ENCODE data around the gene CCDC149. TPM values are rescaled to one million over a fixed set of nuclear protein-coding genes. Genes with fewer than 3 reads are reported as not detected.

Gene CCDC149
- total RNA-seq, 2 donors from 2014 or later: 0.16 to 0.75 TPM

DNA sequence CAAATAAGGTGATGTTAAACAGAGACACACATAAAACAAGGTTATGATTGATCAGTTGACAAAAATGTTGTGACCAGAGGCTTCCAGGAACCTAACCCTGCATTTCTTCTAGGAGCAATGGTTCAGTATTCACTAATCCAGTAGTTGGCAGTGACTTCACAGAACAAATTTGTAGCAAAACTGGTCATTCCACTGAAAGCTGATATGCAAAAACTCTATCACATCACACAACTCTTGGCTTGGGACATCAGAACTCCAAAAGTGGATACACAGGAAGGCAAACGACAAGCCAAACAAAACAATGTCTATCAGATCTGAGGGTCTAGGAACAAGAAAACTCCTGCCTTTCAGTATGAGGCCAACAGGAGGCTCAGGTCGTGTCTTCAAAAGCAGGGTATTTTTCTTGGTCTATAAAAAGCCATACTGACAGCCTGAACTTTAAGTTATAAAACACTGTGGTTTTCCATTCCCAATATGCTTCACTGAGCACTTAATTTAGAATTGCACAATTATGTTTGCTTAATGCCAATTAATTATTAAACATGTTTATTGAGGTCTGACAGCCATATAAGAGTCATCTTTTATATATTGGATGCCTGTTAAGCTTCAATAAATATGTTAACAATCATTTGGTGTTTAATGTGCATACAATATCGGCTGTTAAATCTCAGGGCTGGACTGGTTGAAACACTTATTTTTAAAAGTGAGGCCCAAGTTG lies 71.9 kb downstream of the CCDC149 start:
- Mint-ChIP-seq H3K27ac (no peak overlapping the region), H3K36me3 (ENCODE audit: low read depth) (no peaks in the 10 kb centered on the region), H3K4me1 (no peaks in the 10 kb centered on the region), H3K4me3 (no peak overlapping the region), H3K27me3 (peaks cover 9% of the 10 kb centered on the region)
- ATAC-seq: no peak
- H3K9me3 ChIP-seq (ENCODE audit: control insufficient read depth, low read length, poor library complexity, severe bottlenecking): no peaks in the 10 kb centered on the region
- DNase-seq: no peak

DNA sequence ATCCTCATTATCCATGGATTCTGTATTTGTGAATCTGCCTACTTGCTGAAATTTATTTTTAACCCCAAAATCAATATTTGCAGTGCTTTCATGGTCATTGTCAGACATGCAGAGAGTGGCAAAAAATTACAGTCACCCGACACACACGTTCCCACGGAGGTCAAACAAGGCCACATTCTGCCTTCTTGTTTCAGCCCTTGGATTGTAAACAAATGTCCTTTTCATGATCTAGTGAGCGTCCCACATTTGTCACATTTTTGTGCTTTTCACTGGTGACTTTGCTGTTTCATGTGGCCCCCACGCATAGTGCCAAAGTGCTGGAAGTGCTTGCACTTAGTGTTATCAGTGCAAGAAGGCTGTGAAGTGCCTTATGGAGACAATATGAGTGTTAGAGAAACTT lies 72.5 kb downstream of the CCDC149 start:
- Mint-ChIP-seq H3K27me3 (peaks cover 9% of the 10 kb centered on the region), H3K4me1 (no peaks in the 10 kb centered on the region), H3K4me3 (no peak overlapping the region), H3K27ac (no peak overlapping the region), H3K36me3 (ENCODE audit: low read depth) (no peaks in the 10 kb centered on the region)
- no peak for ATAC-seq
- DNase-seq: no peak
- H3K9me3 ChIP-seq (ENCODE audit: control insufficient read depth, low read length, poor library complexity, severe bottlenecking): no peaks in the 10 kb centered on the region

DNA sequence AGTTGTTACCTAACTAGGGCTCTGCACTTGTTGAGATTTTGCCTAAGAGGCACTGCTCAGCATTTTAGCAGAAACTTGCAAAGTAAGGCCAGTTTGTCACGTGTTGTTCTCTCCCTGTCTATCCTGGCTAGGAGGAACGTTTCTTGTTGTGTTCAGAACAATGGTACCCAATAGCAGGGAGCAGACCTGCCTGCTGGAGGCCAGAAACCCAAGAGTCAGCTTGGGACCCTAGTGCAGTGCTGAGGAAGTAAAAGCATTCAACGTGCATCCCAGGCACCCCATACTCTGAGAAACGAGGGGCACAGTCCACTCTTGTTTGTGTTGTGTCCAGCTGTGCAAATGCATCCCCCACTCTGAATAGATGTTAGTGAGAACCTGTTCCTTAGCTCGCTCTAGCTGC lies 75.1 kb downstream of the CCDC149 start:
- no peak for ATAC-seq
- no peak overlapping the region for H3K27ac Mint-ChIP-seq

DNA sequence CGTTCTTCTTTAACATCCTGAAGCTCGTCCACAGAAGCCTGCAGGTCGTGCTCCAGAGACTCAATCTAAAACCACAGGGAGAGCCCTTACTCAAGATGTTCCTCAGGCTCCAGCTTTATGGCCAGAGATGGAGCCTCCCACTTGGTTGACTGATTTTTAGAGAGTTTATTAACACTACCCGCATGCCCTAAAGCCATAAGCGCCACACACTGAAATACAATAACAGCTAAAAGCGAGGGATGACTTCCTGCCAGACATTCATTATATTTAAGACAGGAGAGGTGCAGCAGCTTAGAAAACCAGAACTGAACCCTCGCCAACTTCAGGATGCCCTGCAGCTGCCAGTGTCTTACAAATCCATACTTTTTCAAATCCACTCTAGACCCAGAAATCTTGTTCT lies 75.5 kb downstream of the CCDC149 start:
- H3K4me3 Mint-ChIP-seq: no peak overlapping the region
- no peak for DNase-seq

More for the DNA sequence above, 75.1 kb downstream of the CCDC149 start:
- DNase-seq: no peak
- no peak overlapping the region for H3K4me3 Mint-ChIP-seq
- no peaks in the 10 kb centered on the region for H3K4me1 Mint-ChIP-seq
- no peaks in the 10 kb centered on the region for H3K9me3 ChIP-seq (ENCODE audit: control insufficient read depth, low read length, poor library complexity, severe bottlenecking)
- peaks cover 13% of the 10 kb centered on the region for H3K27me3 Mint-ChIP-seq
- H3K36me3 Mint-ChIP-seq (ENCODE audit: low read depth): no peaks in the 10 kb centered on the region

DNA sequence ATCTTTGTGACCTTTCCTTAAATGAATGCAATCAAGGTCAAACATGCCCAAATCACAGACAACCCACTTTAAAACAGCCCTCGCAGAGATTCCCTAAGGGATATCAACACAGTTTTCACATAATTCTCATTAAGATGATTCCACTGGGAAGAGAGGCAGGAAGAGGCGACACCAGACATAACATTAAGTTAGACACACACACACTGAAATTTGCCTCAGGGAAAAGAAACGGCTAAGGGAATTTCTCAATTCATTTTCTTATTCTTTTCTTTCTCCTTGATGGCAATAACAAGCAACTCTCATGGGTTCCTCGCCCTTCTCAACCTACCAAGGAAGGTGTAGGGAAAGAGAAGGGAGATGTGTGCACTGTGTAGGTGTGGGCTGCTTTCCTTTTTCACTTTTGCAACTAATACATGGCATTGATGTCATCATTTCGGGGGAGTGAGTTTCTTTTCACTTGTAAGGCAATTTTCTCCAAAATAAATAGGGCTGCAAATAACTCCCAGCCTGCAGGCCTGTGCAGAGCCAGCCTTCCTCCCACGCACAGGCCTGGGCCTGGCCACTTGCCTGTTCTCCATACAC lies 76.1 kb downstream of the CCDC149 start:
- no peaks in the 10 kb centered on the region for H3K9me3 ChIP-seq (ENCODE audit: control insufficient read depth, low read length, poor library complexity, severe bottlenecking)
- H3K4me3 Mint-ChIP-seq: no peak overlapping the region
- H3K27me3 Mint-ChIP-seq: peaks cover 13% of the 10 kb centered on the region
- no peaks in the 10 kb centered on the region for H3K36me3 Mint-ChIP-seq (ENCODE audit: low read depth)
- H3K4me1 Mint-ChIP-seq: no peaks in the 10 kb centered on the region
- no peak overlapping the region for H3K27ac Mint-ChIP-seq
- ATAC-seq (no peak), DNase-seq (no peak)

More for the DNA sequence above, 75.5 kb downstream of the CCDC149 start:
- ATAC-seq: no peak
- Mint-ChIP-seq H3K27ac (no peak overlapping the region), H3K4me1 (no peaks in the 10 kb centered on the region), H3K27me3 (peaks cover 13% of the 10 kb centered on the region), H3K36me3 (ENCODE audit: low read depth) (no peaks in the 10 kb centered on the region)
- no peaks in the 10 kb centered on the region for H3K9me3 ChIP-seq (ENCODE audit: control insufficient read depth, low read length, poor library complexity, severe bottlenecking)

DNA sequence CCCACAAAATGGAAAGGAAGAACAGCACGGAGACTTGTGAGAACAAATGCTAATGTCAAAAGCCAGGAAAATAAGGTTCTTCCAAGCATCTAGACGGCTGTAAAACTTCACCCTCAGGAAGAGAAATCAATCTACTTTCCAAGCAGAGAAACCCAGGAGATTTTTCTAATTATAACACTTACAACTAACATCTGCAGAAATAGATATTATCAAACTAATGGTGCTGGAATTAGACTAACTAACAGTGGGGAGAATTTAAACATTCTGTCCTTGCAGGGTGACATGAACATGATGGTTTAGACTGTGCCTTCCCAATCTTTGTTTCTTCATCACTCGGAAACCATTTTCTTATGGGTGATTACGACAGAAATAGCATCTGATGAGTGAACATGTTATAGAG lies 77.1 kb downstream of the CCDC149 start:
- no peak overlapping the region for H3K4me3 Mint-ChIP-seq
- H3K9me3 ChIP-seq (ENCODE audit: control insufficient read depth, low read length, poor library complexity, severe bottlenecking): no peaks in the 10 kb centered on the region
- no peak for DNase-seq
- ATAC-seq: no peak
- no peak overlapping the region for H3K27ac Mint-ChIP-seq
- no peaks in the 10 kb centered on the region for H3K4me1 Mint-ChIP-seq
- no peaks in the 10 kb centered on the region for H3K36me3 Mint-ChIP-seq (ENCODE audit: low read depth)
- H3K27me3 Mint-ChIP-seq: peaks cover 13% of the 10 kb centered on the region

DNA sequence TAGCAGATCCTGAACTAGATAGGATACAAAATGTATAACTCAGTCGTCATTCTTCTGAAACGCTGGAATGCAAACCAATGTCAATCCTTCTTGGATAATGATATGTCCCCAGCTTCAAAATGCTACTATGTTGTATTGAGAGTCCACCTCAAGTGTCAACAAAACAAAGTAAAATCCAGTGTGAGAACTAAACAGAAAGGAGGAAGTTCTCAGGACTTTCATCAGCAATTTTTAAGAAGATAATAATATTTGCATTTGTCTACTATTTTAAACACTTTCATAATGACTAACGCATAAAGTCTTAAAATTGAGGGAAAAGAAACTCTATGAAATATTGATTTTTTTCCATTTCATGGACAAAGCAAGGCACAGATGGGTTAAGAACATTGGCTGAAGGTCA lies 81.2 kb downstream of the CCDC149 start:
- DNase-seq: no peak
- H3K27ac Mint-ChIP-seq: no peak overlapping the region
- no peaks in the 10 kb centered on the region for H3K36me3 Mint-ChIP-seq (ENCODE audit: low read depth)
- H3K4me3 Mint-ChIP-seq: no peak overlapping the region
- no peaks in the 10 kb centered on the region for H3K4me1 Mint-ChIP-seq
- H3K27me3 Mint-ChIP-seq: peaks cover 11% of the 10 kb centered on the region
- no peaks in the 10 kb centered on the region for H3K9me3 ChIP-seq (ENCODE audit: control insufficient read depth, low read length, poor library complexity, severe bottlenecking)
- ATAC-seq: no peak

DNA sequence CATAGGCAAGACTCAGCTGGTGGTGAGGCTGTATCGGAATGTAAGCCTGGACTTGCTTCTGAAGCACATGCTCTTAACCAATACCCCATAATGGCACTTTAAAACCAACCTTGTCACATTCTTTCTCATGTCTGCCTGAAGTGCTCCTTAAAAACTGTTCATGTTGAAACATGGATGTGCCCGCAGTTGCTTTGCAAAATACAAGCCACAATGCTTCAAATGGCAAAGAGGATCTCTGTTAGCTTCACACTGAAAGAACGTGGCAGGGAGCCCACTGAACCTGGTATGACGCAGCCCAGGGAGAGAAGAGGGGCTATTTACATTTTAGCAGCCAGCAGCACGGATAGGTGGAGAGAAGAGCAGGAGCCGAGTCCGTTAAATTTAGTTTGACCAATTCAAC lies 88.1 kb downstream of the CCDC149 start:
- no peaks in the 10 kb centered on the region for H3K9me3 ChIP-seq (ENCODE audit: control insufficient read depth, low read length, poor library complexity, severe bottlenecking)
- ATAC-seq: no peak
- no peak overlapping the region for H3K27ac Mint-ChIP-seq
- H3K36me3 Mint-ChIP-seq (ENCODE audit: low read depth): no peaks in the 10 kb centered on the region
- peaks cover 4% of the 10 kb centered on the region for H3K27me3 Mint-ChIP-seq
- DNase-seq: no peak
- H3K4me3 Mint-ChIP-seq: no peak overlapping the region
- H3K4me1 Mint-ChIP-seq: no peaks in the 10 kb centered on the region

DNA sequence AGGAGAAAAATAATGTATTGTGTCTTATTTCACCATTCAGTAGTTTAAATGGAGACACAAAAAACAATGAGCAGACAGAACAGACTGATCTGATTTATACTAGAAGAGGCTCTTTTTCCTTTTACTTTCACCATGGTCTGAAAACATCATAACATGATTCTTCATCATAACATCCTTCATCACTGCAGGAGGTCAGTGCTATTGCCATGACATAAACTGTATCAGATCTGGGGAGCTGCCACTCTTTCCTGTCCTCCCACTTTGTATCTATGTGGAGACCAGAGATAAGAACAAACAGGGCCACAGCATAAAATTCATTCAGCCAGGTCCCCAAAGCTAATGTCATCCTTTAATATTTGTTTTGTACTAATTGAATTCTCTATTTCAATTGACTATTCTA lies 92.3 kb downstream of the CCDC149 start:
- H3K27me3 Mint-ChIP-seq: peaks cover 4% of the 10 kb centered on the region
- no peaks in the 10 kb centered on the region for H3K36me3 Mint-ChIP-seq (ENCODE audit: low read depth)
- H3K27ac Mint-ChIP-seq: no peak overlapping the region
- no peak overlapping the region for H3K4me3 Mint-ChIP-seq
- DNase-seq: no peak
- H3K4me1 Mint-ChIP-seq: no peaks in the 10 kb centered on the region
- no peak for ATAC-seq
- no peaks in the 10 kb centered on the region for H3K9me3 ChIP-seq (ENCODE audit: control insufficient read depth, low read length, poor library complexity, severe bottlenecking)

DNA sequence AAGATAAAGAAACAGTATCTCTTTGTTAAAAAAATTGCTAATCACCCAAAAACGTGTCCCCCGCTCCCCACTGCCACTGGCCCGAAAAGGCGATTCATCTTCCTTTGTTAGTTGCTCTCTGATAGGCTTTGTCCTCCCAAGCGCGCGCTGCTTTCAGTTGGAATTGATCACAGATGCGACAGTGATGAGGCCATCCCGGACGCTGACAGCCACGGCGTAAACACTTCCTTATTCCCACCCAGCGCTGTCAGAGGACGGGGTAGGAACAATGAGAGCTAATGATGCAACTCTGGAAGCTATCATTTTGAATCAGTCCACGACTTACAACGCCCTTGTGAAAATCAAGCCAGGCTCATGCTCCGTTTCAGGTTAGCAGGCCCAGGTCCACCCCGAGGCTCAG lies 96.0 kb downstream of the CCDC149 start:
- no peaks in the 10 kb centered on the region for H3K36me3 Mint-ChIP-seq (ENCODE audit: low read depth)
- no peak overlapping the region for H3K4me3 Mint-ChIP-seq
- H3K27me3 Mint-ChIP-seq: peaks cover 4% of the 10 kb centered on the region
- no peaks in the 10 kb centered on the region for H3K4me1 Mint-ChIP-seq
- no peak for DNase-seq
- no peak for ATAC-seq
- no peaks in the 10 kb centered on the region for H3K9me3 ChIP-seq (ENCODE audit: control insufficient read depth, low read length, poor library complexity, severe bottlenecking)
- H3K27ac Mint-ChIP-seq: no peak overlapping the region

DNA sequence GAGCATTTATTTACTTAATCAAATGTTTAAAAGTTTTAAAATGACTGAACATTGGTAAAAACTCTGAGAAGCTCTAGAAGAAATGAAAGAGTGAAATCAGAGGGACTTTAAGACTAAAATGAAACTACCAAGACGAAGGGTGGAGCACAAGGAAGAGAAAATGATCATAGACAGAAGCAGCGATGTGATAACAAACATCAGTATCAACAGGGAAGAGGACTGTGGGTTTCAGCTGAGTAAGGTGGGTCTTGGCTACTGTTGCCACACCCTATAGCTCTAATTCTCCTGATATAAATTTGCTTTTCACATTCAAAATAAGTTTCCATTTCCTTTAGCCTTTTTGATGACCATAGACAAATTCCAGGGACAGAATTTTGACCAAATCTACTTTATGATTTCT lies 99.1 kb downstream of the CCDC149 start:
- ATAC-seq: no peak
- Mint-ChIP-seq H3K4me3 (no peak overlapping the region), H3K4me1 (no peaks in the 10 kb centered on the region)

DNA sequence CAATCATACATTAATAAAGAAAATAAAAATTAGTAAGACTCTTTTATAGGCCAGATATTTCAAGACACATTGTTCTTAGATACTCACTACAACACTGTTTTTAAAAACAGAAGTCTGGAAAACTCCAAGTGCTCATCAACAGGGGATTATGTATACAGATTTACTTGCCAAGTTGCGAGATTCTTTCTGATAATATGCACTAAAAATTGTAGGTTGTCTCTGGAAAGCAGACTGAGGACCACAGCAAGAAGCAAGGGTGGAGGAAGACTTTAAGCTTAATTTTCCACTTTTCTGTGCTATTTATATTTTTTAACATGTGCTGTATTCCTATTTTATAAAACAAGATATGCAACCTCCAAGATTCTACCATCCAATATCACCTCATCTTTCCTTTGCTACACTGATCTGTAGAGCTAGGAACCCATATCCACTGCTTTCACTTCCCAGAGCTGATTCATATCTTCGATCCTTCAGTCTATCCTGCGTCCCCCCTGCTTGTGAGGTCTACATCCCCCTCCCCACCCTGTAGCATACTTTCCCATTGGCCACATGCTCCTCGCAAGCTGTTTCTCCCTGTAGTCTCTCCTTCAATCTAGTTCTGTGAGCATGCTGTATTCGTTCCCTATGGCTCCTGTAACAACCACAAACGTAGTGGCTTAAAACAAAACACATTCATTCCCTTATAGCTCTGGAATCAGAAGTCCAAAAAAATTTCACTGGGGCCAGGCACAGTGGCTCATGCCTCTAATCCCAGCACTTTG lies 101.8 kb downstream of the CCDC149 start:
- DNase-seq (no peak), ATAC-seq (no peak)
- Mint-ChIP-seq H3K4me3 (no peak overlapping the region), H3K4me1 (no peaks in the 10 kb centered on the region), H3K36me3 (ENCODE audit: low read depth) (no peaks in the 10 kb centered on the region), H3K27me3 (no peaks in the 10 kb centered on the region), H3K27ac (no peak overlapping the region)
- no peaks in the 10 kb centered on the region for H3K9me3 ChIP-seq (ENCODE audit: control insufficient read depth, low read length, poor library complexity, severe bottlenecking)

More for the DNA sequence above, 99.1 kb downstream of the CCDC149 start:
- H3K36me3 Mint-ChIP-seq (ENCODE audit: low read depth): no peaks in the 10 kb centered on the region
- no peaks in the 10 kb centered on the region for H3K27me3 Mint-ChIP-seq
- H3K27ac Mint-ChIP-seq: no peak overlapping the region
- H3K9me3 ChIP-seq (ENCODE audit: control insufficient read depth, low read length, poor library complexity, severe bottlenecking): no peaks in the 10 kb centered on the region
- no peak for DNase-seq

DNA sequence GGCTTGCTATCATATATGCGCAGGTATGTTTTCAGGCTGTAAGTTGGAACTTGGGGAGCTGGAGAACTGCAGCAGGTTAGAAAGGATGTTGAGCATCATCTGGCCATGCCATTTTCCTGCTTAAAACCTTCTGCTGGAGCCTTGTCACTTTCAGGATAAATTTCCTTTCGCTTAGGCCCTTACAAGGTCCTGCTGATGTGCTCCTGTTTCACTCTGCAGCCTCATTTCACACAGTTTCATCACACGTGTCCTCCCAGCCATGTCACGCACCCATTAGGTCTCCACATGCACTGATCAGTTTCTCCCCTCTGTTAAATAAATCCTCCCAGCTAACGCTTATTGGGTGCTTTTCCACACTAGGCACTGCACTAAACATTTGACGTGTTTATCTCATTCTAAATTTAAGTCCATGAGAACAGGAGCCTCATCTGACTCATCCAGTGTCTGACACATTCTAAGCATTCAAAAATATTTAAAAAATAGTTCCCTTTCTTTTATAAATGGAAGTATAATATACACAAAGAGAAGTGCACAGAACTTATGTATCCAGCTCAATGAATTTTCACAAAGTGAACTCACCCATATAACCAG lies 102.9 kb downstream of the CCDC149 start:
- H3K9me3 ChIP-seq (ENCODE audit: control insufficient read depth, low read length, poor library complexity, severe bottlenecking): no peaks in the 10 kb centered on the region
- DNase-seq (no peak), ATAC-seq (no peak)
- H3K27me3 Mint-ChIP-seq: no peaks in the 10 kb centered on the region
- no peak overlapping the region for H3K27ac Mint-ChIP-seq
- H3K36me3 Mint-ChIP-seq (ENCODE audit: low read depth): no peaks in the 10 kb centered on the region
- no peak overlapping the region for H3K4me3 Mint-ChIP-seq
- no peaks in the 10 kb centered on the region for H3K4me1 Mint-ChIP-seq

All from T-helper 17 cell (primary cell).